ENCODE data around the gene ZNF169. TPM values are rescaled to one million over a fixed set of nuclear protein-coding genes. Genes with fewer than 3 reads are reported as not detected.

ZNF169 gene
- total and polyA plus RNA-seq, 2 experiments from 2014 or later, result 3.1 to 7.9 TPM

DNA sequence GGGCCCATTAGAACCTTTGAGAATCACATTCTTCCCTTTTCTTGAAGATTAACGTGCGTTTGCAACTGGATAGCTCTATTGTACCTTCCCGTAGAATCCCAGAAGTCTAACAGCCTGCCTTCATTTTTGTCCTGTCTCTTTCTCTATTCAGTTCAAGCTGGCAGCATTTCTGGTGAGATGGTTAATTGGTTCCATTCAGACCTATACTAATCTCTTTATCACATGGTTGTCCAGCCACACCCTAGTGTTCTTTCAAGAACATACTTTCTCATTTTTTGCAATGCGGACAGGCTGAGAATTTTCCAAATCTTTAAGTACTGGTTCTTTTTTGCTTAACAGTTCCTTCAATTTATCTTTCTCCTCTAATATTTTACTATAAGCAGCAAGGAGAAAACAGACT lies 43.3 kb downstream of the ZNF169 start:
- Mint-ChIP-seq H3K27me3 (ENCODE audit: insufficient read depth, low read depth, poor library complexity) (no peaks in the 10 kb centered on the region), H3K27ac (no peak overlapping the region), H3K4me1 (peaks cover 3% of the 10 kb centered on the region; the same call in 1 of the 3 replicates), H3K4me3 (no peak overlapping the region), H3K36me3 (ENCODE audit: low read depth) (peaks cover 5% of the 10 kb centered on the region; the same call in 2 of the 3 replicates), H3K9me3 (no peaks in the 10 kb centered on the region)
- Histone ChIP-seq H3K27me3 (ENCODE audit: insufficient read depth) (no peaks in the 10 kb centered on the region), H3K4me1 (ENCODE audit: insufficient read depth) (no peaks in the 10 kb centered on the region), H4K20me1 (replicated peaks; ENCODE audit: insufficient read depth) (no peaks in the 10 kb centered on the region), H3K79me2 (replicated peaks; ENCODE audit: insufficient read depth) (no peaks in the 10 kb centered on the region), H3K9me2 (ENCODE audit: insufficient read depth) (peaks cover 7% of the 10 kb centered on the region; the same call in 1 of the 2 replicates), H3K4me3 (no peak overlapping the region), H3K4me2 (no peak overlapping the region), H3K36me3 (ENCODE audit: insufficient read depth) (no peaks in the 10 kb centered on the region), H3F3A (replicated peaks; ENCODE audit: low read depth) (no peaks in the 10 kb centered on the region), H3K27ac (ENCODE audit: low read depth) (no peak overlapping the region), H2AFZ (no peak overlapping the region)
- DNase-seq (ENCODE audit: low spot score) (no peak), ATAC-seq (no peak)
- TF ChIP-seq, protein P1, sequence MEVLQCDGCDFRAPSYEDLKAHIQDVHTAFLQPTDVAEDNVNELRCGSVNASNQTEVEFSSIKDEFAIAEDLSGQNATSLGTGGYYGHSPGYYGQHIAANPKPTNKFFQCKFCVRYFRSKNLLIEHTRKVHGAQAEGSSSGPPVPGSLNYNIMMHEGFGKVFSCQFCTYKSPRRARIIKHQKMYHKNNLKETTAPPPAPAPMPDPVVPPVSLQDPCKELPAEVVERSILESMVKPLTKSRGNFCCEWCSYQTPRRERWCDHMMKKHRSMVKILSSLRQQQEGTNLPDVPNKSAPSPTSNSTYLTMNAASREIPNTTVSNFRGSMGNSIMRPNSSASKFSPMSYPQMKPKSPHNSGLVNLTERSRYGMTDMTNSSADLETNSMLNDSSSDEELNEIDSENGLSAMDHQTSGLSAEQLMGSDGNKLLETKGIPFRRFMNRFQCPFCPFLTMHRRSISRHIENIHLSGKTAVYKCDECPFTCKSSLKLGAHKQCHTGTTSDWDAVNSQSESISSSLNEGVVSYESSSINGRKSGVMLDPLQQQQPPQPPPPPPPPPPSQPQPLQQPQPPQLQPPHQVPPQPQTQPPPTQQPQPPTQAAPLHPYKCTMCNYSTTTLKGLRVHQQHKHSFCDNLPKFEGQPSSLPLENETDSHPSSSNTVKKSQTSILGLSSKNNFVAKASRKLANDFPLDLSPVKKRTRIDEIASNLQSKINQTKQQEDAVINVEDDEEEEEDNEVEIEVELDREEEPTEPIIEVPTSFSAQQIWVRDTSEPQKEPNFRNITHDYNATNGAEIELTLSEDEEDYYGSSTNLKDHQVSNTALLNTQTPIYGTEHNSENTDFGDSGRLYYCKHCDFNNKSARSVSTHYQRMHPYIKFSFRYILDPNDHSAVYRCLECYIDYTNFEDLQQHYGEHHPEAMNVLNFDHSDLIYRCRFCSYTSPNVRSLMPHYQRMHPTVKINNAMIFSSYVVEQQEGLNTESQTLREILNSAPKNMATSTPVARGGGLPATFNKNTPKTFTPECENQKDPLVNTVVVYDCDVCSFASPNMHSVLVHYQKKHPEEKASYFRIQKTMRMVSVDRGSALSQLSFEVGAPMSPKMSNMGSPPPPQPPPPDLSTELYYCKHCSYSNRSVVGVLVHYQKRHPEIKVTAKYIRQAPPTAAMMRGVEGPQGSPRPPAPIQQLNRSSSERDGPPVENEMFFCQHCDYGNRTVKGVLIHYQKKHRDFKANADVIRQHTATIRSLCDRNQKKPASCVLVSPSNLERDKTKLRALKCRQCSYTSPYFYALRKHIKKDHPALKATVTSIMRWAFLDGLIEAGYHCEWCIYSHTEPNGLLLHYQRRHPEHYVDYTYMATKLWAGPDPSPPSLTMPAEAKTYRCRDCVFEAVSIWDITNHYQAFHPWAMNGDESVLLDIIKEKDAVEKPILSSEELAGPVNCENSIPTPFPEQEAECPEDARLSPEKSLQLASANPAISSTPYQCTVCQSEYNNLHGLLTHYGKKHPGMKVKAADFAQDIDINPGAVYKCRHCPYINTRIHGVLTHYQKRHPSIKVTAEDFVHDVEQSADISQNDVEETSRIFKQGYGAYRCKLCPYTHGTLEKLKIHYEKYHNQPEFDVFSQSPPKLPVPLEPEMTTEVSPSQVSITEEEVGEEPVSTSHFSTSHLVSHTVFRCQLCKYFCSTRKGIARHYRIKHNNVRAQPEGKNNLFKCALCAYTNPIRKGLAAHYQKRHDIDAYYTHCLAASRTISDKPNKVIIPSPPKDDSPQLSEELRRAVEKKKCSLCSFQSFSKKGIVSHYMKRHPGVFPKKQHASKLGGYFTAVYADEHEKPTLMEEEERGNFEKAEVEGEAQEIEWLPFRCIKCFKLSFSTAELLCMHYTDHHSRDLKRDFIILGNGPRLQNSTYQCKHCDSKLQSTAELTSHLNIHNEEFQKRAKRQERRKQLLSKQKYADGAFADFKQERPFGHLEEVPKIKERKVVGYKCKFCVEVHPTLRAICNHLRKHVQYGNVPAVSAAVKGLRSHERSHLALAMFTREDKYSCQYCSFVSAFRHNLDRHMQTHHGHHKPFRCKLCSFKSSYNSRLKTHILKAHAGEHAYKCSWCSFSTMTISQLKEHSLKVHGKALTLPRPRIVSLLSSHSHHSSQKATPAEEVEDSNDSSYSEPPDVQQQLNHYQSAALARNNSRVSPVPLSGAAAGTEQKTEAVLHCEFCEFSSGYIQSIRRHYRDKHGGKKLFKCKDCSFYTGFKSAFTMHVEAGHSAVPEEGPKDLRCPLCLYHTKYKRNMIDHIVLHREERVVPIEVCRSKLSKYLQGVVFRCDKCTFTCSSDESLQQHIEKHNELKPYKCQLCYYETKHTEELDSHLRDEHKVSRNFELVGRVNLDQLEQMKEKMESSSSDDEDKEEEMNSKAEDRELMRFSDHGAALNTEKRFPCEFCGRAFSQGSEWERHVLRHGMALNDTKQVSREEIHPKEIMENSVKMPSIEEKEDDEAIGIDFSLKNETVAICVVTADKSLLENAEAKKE (CRISPR knock-in tag; IDR thresholded peaks at IDR 0.05), result no peak

DNA sequence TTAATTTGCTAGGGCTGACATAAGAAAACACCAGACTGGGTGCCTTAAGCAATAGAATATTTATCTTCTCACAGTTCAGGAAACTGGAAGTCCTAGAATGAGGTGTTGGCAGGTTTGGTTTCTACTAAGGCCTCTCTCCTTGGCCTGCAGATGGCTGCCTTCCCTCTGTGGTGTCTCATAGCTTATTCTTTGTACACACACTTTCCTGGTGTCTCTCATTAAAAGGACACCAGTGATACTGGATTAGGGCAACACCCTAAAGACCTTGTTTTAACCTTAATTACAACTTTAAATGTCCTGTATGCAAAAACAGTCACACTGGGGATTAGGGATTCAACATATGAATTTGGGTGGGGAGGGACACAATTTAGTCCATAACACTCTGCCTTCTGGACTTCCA lies 44.2 kb downstream of the ZNF169 start:
- ATAC-seq, result no peak
- Mint-ChIP-seq H3K27me3 (ENCODE audit: insufficient read depth, low read depth, poor library complexity) (no peaks in the 10 kb centered on the region), H3K4me3 (no peak overlapping the region)
- TF ChIP-seq EZH2 (IDR thresholded peaks at IDR 0.05; ENCODE audit: low read depth, unreplicated experiment), result no peak
- TF ChIP-seq POLR2AphosphoS5 (IDR thresholded peaks at IDR 0.05; ENCODE audit: low read depth), result no peak
- TF ChIP-seq, protein P1 (CRISPR knock-in tag; IDR thresholded peaks at IDR 0.05), result no peak
- TF ChIP-seq STAT1 (IDR thresholded peaks at IDR 0.05; ENCODE audit: unreplicated experiment), result no peak

More for the DNA sequence above, 44.2 kb downstream of the ZNF169 start:
- H3K36me3 Mint-ChIP-seq (ENCODE audit: low read depth), result peaks cover 5% of the 10 kb centered on the region; the same call in 2 of the 3 replicates
- H2AFZ ChIP-seq, result no peak overlapping the region
- no peaks in the 10 kb centered on the region for H3K36me3 ChIP-seq (ENCODE audit: insufficient read depth)
- no peaks in the 10 kb centered on the region for H3F3A ChIP-seq (replicated peaks; ENCODE audit: low read depth)
- H4K20me1 ChIP-seq (replicated peaks; ENCODE audit: insufficient read depth), result no peaks in the 10 kb centered on the region
- no peak overlapping the region for H3K27ac ChIP-seq (ENCODE audit: low read depth)
- H3K27ac Mint-ChIP-seq, result no peak overlapping the region
- no peaks in the 10 kb centered on the region for H3K4me1 ChIP-seq (ENCODE audit: insufficient read depth)
- H3K9me2 ChIP-seq (ENCODE audit: insufficient read depth), result peaks cover 7% of the 10 kb centered on the region; the same call in 1 of the 2 replicates
- peaks cover 3% of the 10 kb centered on the region; the same call in 1 of the 3 replicates for H3K4me1 Mint-ChIP-seq
- H3K27me3 ChIP-seq (ENCODE audit: insufficient read depth), result no peaks in the 10 kb centered on the region
- H3K9me3 Mint-ChIP-seq, result no peaks in the 10 kb centered on the region
- H3K4me3 ChIP-seq, result no peak overlapping the region
- no peaks in the 10 kb centered on the region for H3K79me2 ChIP-seq (replicated peaks; ENCODE audit: insufficient read depth)
- H3K4me2 ChIP-seq, result no peak overlapping the region
- DNase-seq (ENCODE audit: low spot score), result no peak
